PFSK-1 (cell line): Measurements from ENCODE around the gene SLC25A44.

Source experiments
- FOXP2 ChIP-seq: optimal IDR thresholded peaks from 2 replicates; pipeline ENCODE3; 2011; ENCODE audit warnings: borderline replicate concordance, control low read depth, inconsistent platforms; ENCODE audit not compliant: insufficient read depth; ENCODE audit errors: extremely low read length, extremely low read depth
- POLR2AphosphoS5 ChIP-seq: IDR thresholded peaks from 2 replicates; pipeline ENCODE4 v1.6.1; 2012; ENCODE audit warnings: low read depth, mild to moderate bottlenecking, control low read depth, low read length, moderate library complexity
- REST ChIP-seq, 2 experiments: IDR thresholded peaks; 2 replicates each; pipeline versions ENCODE4 v1.6.1 to v1.8.0; 2011 to 2012; ENCODE audit warnings: low read depth in 2 of 2, low read length in 2 of 2, control low read depth in 1 of 2, inconsistent platforms in 1 of 2, mild to moderate bottlenecking in 1 of 2, moderate library complexity in 1 of 2; ENCODE audit not compliant: insufficient read depth in 1 of 2
- SIN3A ChIP-seq: IDR thresholded peaks from 2 replicates; pipeline ENCODE4 v1.6.1; 2012; ENCODE audit warnings: mild to moderate bottlenecking, low read length, moderate library complexity, borderline replicate concordance; ENCODE audit not compliant: insufficient read depth
- TAF1 ChIP-seq: IDR thresholded peaks from 2 replicates; pipeline ENCODE4 v1.6.1; 2012; ENCODE audit warnings: low read length, control low read depth, borderline replicate concordance; ENCODE audit not compliant: insufficient read depth

- TF ChIP-seq REST (IDR thresholded peaks at IDR 0.05; ENCODE audit: insufficient read depth in 1 of 2, low read depth in 2 of 2, low read length in 2 of 2) = no peak
- TF ChIP-seq POLR2AphosphoS5 = no peak
- TF ChIP-seq SIN3A = no peak
- TF ChIP-seq FOXP2 = no peak
- TF ChIP-seq TAF1 = no peak
Observed at GRCh38 chr1:156236164-156236563, 42.3 kb downstream of the SLC25A44 start.
